ENCODE data around the gene SPECC1. TPM values are rescaled to one million over a fixed set of nuclear protein-coding genes. Genes with fewer than 3 reads are reported as not detected.
"Not testable (repeated sequence)": the region's sequence is repeated elsewhere in the genome, so short reads cannot be mapped to it uniquely, and the experiment has no call there.

Gene SPECC1
- total RNA-seq, 1 donor from 2014 or later, result 83.0 TPM

DNA sequence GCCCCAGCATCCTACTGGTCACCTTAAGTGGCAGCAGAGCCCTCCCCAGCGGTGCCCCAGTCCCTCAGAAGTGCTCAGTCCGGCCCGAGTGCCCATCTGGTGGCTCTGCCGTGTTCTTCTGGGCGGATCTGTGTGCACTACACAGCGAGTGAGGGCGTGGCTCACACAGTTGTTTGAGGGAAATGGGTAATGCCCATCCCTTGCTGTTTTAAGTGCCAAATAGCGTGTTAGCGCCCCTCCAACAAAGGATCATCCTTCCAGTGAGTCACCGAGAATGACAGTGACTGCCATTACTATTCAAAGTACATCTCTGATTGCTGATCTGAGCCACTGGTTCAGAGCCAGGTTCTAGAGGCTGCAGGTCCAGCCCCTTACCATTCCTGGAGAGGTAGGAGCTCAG, 306.2 kb downstream of the SPECC1 start:
- Histone ChIP-seq H3K36me3 (ENCODE audit: insufficient read depth, low read length) (no peaks in the 10 kb centered on the region), H3K4me1 (ENCODE audit: insufficient read depth, low read length) (no peaks in the 10 kb centered on the region), H3K27me3 (ENCODE audit: insufficient read depth, low read length) (no peaks in the 10 kb centered on the region), H3K4me2 (ENCODE audit: low read length) (no peak overlapping the region), H4K20me1 (ENCODE audit: insufficient read depth, low read length) (no peaks in the 10 kb centered on the region), H3K27ac (ENCODE audit: low read depth, low read length) (no peak overlapping the region), H3K9me3 (ENCODE audit: insufficient read depth, low read depth, low read length) (no peaks in the 10 kb centered on the region), H3K4me3 (ENCODE audit: insufficient read depth, low read depth, low read length) (no peak overlapping the region), H3K9ac (ENCODE audit: low read length) (no peak overlapping the region), H2AFZ (ENCODE audit: low read depth, low read length) (no peak overlapping the region), H3K79me2 (ENCODE audit: insufficient read depth, low read length) (no peaks in the 10 kb centered on the region)
- DNase-seq (ENCODE audit: low read depth) (no peak), FAIRE-seq (no peak)
- H3K36me3 Mint-ChIP-seq (ENCODE audit: low read depth, unreplicated experiment), result peaks cover 8% of the 10 kb centered on the region
- H3K9me3 Mint-ChIP-seq (ENCODE audit: unreplicated experiment), result no peaks in the 10 kb centered on the region
- no peak for TF ChIP-seq EZH2 (IDR thresholded peaks at IDR 0.05; ENCODE audit: insufficient read depth, low read length)
- TF ChIP-seq, protein P1, sequence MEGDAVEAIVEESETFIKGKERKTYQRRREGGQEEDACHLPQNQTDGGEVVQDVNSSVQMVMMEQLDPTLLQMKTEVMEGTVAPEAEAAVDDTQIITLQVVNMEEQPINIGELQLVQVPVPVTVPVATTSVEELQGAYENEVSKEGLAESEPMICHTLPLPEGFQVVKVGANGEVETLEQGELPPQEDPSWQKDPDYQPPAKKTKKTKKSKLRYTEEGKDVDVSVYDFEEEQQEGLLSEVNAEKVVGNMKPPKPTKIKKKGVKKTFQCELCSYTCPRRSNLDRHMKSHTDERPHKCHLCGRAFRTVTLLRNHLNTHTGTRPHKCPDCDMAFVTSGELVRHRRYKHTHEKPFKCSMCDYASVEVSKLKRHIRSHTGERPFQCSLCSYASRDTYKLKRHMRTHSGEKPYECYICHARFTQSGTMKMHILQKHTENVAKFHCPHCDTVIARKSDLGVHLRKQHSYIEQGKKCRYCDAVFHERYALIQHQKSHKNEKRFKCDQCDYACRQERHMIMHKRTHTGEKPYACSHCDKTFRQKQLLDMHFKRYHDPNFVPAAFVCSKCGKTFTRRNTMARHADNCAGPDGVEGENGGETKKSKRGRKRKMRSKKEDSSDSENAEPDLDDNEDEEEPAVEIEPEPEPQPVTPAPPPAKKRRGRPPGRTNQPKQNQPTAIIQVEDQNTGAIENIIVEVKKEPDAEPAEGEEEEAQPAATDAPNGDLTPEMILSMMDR (IDR thresholded peaks at IDR 0.05; ENCODE audit: insufficient read depth, low read depth, low read length), result no peak
- H3K4me3 Mint-ChIP-seq (ENCODE audit: unreplicated experiment), result no peak overlapping the region
- H3K4me1 Mint-ChIP-seq (ENCODE audit: low read depth, unreplicated experiment), result no peaks in the 10 kb centered on the region
- no peaks in the 10 kb centered on the region for H3K27me3 Mint-ChIP-seq (ENCODE audit: low read depth, unreplicated experiment)
- no peak overlapping the region for H3K27ac Mint-ChIP-seq (ENCODE audit: unreplicated experiment)

DNA sequence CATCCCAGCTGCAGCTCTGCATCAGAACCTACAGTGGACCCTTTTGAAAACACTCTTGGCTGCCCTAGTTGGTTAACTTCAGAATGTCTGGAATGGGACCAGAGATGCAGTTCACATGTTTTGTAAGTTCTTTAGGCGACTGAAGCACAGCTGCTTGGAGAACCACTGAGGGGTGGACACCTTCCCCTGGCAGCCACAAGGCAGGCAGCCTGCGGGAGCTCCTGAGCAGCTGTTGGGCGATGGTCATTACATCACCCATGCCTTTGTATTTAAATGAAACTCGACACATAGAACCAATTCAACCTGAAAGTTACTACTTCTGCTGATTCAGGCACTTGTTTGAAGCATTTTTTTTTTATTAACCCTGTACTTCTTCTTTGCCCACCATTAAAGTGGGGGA, 306.7 kb downstream of the SPECC1 start:
- TF ChIP-seq, protein P1 (IDR thresholded peaks at IDR 0.05; ENCODE audit: insufficient read depth, low read depth, low read length), result no peak
- no peak for TF ChIP-seq EZH2 (IDR thresholded peaks at IDR 0.05; ENCODE audit: insufficient read depth, low read length)
- FAIRE-seq, result no peak
- H3K36me3 ChIP-seq (ENCODE audit: insufficient read depth, low read length), result no peaks in the 10 kb centered on the region
- Mint-ChIP-seq H3K27ac (ENCODE audit: unreplicated experiment) (no peak overlapping the region), H3K27me3 (ENCODE audit: low read depth, unreplicated experiment) (no peaks in the 10 kb centered on the region), H3K36me3 (ENCODE audit: low read depth, unreplicated experiment) (peaks cover 8% of the 10 kb centered on the region), H3K4me1 (ENCODE audit: low read depth, unreplicated experiment) (no peaks in the 10 kb centered on the region), H3K9me3 (ENCODE audit: unreplicated experiment) (no peaks in the 10 kb centered on the region), H3K4me3 (ENCODE audit: unreplicated experiment) (no peak overlapping the region)
- no peaks in the 10 kb centered on the region for H3K79me2 ChIP-seq (ENCODE audit: insufficient read depth, low read length)
- H4K20me1 ChIP-seq (ENCODE audit: insufficient read depth, low read length), result no peaks in the 10 kb centered on the region
- H3K27me3 ChIP-seq (ENCODE audit: insufficient read depth, low read length), result no peaks in the 10 kb centered on the region
- H3K4me2 ChIP-seq (ENCODE audit: low read length), result no peak overlapping the region
- DNase-seq (ENCODE audit: low read depth), result peak; percentile 16
- H2AFZ ChIP-seq (ENCODE audit: low read depth, low read length), result no peak overlapping the region
- no peak overlapping the region for H3K4me3 ChIP-seq (ENCODE audit: insufficient read depth, low read depth, low read length)
- H3K9me3 ChIP-seq (ENCODE audit: insufficient read depth, low read depth, low read length), result no peaks in the 10 kb centered on the region
- no peaks in the 10 kb centered on the region for H3K4me1 ChIP-seq (ENCODE audit: insufficient read depth, low read length)
- H3K27ac ChIP-seq (ENCODE audit: low read depth, low read length), result no peak overlapping the region
- H3K9ac ChIP-seq (ENCODE audit: low read length), result no peak overlapping the region

DNA sequence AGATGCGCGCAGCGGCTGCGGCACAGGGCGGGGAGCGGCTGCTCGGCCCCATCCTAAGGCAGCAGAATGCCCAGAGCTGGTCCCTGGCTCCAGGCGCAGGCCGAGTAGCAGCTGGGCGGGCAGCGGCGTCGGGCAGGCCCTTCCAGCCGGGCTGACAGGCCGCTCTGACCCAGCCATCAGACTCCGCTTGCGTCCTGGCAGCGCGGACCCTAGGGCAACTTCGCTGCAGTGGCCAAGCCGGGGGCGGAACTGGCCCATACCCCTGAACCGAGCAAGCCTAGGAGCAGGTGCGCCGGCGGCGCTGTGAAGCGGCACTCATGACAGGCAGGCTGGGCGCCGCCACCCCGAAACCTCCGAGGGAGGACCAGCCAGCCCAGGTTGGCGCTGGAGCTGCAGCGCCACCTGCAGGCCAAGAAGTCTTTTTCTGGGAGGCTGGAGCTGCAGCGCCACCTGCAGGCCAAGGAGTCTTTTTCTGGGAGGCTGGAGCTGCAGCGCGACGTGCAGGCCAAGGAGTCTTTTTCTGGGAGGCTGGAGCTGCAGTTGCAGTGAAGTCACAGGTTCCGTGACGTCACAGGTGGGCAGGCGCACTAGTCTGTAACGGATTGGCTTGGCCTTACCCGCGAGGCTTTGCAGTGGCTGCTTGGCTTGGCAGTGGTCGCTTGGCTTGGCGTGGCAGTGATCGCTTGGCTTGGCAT, 311.5 kb downstream of the SPECC1 start:
- H3K4me3 Mint-ChIP-seq (ENCODE audit: unreplicated experiment); H3K9me3 Mint-ChIP-seq (ENCODE audit: unreplicated experiment); H2AFZ ChIP-seq (ENCODE audit: low read depth, low read length); H3K9me3 ChIP-seq (ENCODE audit: insufficient read depth, low read depth, low read length); H3K4me1 Mint-ChIP-seq (ENCODE audit: low read depth, unreplicated experiment); H3K4me3 ChIP-seq (ENCODE audit: insufficient read depth, low read depth, low read length); H3K36me3 ChIP-seq (ENCODE audit: insufficient read depth, low read length); H3K4me1 ChIP-seq (ENCODE audit: insufficient read depth, low read length); H3K36me3 Mint-ChIP-seq (ENCODE audit: low read depth, unreplicated experiment); H3K27me3 ChIP-seq (ENCODE audit: insufficient read depth, low read length); H3K27ac ChIP-seq (ENCODE audit: low read depth, low read length); FAIRE-seq; H3K27ac Mint-ChIP-seq (ENCODE audit: unreplicated experiment); H4K20me1 ChIP-seq (ENCODE audit: insufficient read depth, low read length); H3K27me3 Mint-ChIP-seq (ENCODE audit: low read depth, unreplicated experiment); H3K9ac ChIP-seq (ENCODE audit: low read length); H3K79me2 ChIP-seq (ENCODE audit: insufficient read depth, low read length): not testable (repeated sequence)
- H3K4me2 ChIP-seq (ENCODE audit: low read length), result peak overlapping the region; percentile 68
- DNase-seq (ENCODE audit: low read depth), result peak; percentile 42
- TF ChIP-seq, protein P1 (IDR thresholded peaks at IDR 0.05; ENCODE audit: insufficient read depth, low read depth, low read length), result peak; percentile 46

DNA sequence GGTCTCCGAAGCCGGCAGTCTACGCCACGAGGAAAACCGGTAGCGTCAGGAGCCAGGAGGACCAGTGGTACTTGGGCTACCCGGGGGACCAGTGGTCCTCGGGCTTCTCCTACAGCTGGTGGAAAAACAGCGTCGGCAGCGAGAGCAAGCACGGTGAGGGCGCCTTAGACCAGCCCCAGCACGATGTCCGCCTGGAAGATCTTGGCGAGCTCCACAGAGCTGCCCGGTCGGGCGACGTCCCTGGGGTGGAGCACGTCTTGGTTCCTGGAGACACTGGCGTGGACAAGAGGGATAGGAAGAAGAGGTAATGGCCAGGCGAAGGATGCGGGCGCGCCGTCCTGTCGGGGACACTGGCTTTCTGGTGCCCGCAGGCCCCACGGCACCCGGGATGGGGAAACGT, 312.2 kb downstream of the SPECC1 start:
- H3K36me3 Mint-ChIP-seq (ENCODE audit: low read depth, unreplicated experiment); H3K27ac ChIP-seq (ENCODE audit: low read depth, low read length); H3K4me3 ChIP-seq (ENCODE audit: insufficient read depth, low read depth, low read length); H3K4me1 Mint-ChIP-seq (ENCODE audit: low read depth, unreplicated experiment); H3K9me3 Mint-ChIP-seq (ENCODE audit: unreplicated experiment); H3K4me3 Mint-ChIP-seq (ENCODE audit: unreplicated experiment); H4K20me1 ChIP-seq (ENCODE audit: insufficient read depth, low read length); H3K27ac Mint-ChIP-seq (ENCODE audit: unreplicated experiment); H3K4me2 ChIP-seq (ENCODE audit: low read length); FAIRE-seq; DNase-seq (ENCODE audit: low read depth); H3K36me3 ChIP-seq (ENCODE audit: insufficient read depth, low read length); H3K27me3 Mint-ChIP-seq (ENCODE audit: low read depth, unreplicated experiment); H3K27me3 ChIP-seq (ENCODE audit: insufficient read depth, low read length); H2AFZ ChIP-seq (ENCODE audit: low read depth, low read length); H3K79me2 ChIP-seq (ENCODE audit: insufficient read depth, low read length); H3K4me1 ChIP-seq (ENCODE audit: insufficient read depth, low read length); H3K9ac ChIP-seq (ENCODE audit: low read length); H3K9me3 ChIP-seq (ENCODE audit: insufficient read depth, low read depth, low read length): not testable (repeated sequence)

Measured in astrocyte (in vitro differentiated cells and primary cell).